Measurements from ENCODE around the gene SPATA31C1.
"Not testable (repeated sequence)": the region's sequence is repeated elsewhere in the genome, so short reads cannot be mapped to it uniquely, and the experiment has no call there.

The SPATA31C1 gene

DNA sequence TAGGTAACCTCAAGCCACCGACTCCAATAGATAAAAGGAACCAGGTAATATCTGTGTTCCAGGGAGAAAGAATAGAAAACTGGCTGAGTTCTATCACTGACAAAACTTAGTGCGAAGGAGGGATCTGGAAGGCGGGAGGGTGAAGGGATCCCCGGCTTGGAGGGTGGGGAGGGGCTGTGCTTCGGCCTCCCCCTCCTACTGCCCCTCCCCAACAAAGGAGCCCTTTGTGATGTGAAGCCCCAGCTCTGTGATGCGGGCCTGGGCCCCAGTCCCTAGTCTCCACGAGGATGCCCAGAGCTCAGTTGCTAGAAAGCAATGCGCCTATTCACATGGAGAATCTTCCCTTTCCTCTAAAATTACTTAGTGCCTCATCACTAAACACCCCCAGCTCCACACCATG, at the start of gene SPATA31C1:
SPATA31C1 (plus strand) TSS at position 301 of the 400 bp plus-strand sequence.
- not testable (repeated sequence) for DNase-seq

DNA sequence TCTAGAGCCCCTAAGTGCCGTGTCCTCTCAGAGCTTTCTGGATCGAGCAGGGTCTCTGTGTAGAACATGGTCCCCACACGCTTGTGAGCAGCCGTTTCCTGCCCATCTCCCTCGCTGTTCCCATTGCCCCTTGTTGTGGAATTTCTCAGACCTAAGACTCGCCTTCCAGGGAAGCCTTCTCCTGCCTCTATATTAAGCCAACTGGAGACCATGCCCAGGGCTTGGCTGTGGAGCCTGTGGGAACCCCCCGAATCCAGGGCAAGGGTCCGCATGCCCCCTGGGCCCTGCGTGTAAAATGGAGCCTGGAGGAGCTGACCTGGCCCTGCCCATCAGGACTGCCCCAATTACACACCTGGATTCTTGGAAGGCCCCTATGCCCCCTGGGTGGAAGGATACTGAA, 49.6 kb upstream of the SPATA31C1 start:
- DNase-seq = no peak

DNA sequence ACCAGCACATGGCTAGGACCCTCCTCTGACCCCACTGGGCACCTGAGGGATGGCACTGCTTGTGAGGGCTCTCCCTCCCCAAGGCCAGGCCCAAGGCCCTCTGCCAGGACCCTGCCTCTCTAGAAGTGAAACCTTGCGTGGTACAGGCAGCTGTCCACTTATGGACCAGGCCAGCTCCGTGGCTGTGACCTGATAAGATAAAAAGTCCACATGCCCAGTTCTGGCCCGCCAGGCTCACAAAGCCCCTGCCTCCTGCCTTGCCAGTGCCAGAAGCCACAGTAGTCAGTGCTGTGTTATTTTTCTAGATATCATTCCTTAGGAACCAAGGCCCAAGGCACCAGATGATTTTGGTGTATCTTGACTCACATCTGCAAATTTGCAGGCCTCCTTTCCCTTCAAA, 49.1 kb upstream of the SPATA31C1 start:
- DNase-seq = no peak

DNA sequence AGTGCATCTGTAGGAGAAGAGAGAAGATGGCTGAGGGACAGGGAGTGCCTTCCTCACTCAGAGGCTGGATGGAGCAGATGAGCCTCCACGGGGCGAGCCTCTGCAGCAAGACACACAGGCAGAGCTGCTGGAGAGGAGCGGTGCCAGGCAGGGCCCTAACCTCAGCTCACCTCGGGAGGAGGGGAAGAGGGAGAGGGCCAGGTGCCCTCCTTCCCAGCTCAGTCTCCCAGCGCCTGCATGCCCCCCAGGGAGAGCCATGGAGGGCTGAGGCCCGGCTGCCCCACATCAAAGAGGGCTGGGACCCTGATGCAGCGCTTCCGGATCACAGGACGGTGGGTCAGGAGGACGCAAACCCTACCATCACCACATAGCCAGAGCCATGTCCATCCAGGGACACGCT, 48.7 kb upstream of the SPATA31C1 start:
- no peak for DNase-seq

DNA sequence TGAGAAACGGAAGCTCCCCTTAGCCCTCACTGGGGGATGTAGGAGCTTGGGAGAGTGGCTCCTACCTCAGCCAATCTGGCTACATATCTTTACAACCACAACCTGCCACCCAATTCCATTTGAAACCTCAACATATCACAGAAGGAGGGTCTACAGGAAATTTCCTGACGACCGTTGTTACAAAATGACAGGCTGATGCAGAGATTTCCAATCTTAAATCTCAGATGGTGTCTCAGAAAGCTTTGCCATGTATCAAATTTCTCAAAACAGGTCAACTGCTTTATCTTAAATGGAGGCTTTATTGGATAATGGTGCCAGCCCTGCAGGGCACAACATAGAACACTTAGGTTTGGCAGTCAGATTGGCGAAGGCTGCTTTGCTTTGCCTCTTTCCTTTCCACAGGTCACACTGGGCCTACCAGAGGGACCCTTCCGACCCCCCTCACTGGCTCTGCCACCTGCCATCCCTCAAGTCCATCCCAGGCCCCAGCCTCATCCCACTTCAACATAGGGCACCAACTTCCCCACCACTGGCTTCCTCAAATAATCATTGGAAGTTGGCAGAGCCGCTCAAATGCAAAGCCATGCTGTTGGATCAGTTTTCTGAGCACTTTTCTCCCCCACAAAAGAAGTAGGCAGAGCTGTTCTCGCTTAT, 46.2 kb upstream of the SPATA31C1 start:
- no peak for DNase-seq

DNA sequence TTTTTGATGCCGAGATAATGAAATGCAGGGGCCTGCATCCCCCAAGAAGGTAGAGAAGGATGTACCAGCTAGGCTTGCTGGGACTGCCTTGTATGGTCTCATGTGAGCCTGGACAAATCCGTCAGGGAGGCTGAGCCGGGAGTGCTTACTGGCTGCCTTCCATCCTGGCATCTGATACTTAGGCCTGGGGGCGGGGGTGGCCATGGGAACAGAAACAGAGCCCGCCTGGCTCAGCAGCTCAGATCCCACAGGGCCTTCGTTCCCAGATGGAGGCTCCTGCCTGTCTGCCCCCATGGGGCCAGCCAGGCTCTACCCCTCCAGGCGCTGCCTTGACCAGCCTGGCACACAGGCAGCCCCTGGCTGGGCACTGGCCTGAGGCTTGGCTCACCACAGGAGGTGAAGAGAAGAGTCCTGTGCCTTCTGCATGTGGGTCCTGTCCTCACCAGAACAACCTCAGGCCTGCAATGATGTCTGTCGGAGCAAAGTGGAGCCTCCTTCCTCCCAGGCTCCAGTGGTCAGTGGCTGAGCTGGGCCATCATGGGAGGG, 45.6 kb upstream of the SPATA31C1 start:
- DNase-seq = no peak

DNA sequence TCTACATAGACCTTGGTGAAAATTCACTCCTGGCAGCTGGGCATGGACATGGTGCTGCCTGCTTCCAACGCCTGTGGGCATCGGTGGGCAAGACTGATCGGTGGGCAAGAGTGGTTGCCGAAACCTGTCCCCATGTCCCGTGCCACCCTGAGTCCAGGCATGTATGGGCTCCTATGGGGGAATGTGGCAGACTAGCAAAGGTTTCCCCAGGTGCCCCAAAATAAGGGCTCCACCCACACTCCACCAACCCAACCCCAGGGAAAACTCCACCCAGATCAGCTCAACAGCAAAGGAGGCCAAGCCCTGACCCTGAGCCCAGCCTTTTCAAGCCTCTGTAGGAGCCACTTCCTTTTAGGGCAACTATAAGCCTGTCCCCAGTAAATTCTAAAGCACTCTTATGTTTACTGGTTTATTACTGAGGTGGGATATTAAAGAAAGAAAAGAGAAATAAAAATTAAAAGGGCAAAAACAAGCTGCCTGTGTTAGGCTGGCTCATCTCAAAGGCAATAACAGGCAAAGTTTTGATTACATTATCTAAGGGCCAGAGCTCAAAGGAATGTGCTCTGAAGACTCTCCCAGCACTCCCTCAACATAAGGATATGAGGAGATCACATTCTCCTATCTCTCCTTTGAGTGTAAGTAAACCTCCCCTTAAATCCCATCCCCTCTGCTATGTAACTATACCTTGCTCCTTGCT, 44.0 kb upstream of the SPATA31C1 start:
- DNase-seq = no peak

DNA sequence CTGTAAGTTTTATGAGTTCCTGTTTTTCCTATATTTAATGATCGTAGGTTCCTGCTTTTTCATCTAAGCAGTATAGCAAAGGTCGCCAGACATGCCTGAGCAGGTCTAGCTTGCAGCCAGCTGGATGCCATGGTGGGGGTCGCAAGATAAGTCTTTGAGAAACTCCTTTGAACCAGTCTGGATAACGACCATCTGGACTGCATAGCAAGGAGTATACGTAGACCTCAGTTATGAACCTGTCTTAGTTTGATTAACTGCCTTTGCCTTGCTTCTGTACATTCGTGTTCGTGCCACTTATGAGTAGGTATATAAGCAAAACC, 43.5 kb upstream of the SPATA31C1 start:
- DNase-seq = no peak

DNA sequence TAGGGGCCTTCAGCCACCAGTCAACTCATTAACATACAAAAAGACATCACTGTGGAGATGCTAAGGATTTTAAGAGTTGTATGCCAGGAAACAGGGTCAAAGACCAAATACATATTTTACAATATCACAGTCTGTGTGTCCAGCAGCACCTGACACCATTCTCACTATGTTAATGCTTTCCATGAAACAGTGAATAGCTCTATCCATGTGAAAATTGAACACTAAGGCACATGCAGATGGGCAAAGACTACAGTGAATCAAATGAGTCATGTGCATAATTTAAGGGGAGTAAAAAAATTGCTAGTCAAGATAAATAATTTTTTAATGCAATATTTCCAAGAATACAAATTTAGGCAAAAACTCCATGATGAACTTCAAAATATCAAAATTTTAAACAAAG, 42.7 kb upstream of the SPATA31C1 start:
- no peak for DNase-seq

DNA sequence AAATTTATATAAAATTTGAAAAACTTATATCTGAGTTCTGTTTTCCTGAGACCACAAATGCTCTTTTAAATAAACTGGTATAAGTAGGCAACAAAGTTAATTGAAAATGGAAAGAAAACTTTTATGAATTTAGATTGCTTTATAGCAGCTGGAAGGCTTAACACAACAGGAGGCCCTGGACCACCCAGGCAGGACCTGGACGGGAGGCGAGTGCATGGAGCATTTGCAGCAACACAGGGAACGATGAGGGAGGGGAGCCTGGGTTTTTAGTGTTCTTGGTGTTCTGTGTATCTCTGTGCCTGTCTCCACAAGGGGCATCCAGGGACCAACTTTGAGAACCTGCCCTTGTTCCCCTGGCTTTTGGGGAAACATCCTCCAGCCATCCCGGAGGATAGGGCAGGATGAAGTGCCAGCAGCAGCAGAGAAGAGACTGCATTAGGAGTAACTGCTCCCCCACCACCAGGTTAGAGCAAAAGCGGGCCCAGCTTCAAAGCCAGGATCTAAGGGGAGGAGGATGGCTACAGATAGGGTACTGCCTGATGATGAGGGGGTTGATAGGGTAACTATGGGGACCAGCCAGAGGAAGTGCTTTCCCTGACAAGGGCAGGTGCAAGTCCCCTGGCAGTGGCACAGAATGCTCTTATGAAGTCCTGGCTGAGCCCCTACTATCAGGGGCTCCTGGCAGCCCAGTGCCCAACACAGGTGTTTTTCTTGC, 41.8 kb upstream of the SPATA31C1 start:
- DNase-seq = no peak

DNA sequence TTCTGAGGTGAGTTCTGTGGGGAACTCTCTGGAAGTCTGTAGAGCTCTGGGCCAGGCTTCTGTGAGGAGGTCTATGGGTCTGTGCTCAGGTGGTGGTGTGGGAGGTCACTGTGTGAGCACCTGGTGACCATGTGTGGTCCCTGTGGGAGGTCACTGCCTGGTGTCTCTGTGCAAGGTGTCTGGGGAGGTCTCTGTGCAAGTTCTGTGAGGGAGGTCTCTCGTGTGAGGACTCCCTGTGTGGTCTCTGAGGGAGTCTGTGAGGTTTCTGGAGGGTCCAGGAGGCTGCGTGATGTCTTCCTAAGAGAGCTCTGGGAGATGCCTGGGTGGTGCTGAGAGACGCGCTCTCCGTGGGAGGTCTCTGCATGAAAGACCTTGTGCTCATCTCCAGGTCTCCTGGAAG, 41.1 kb upstream of the SPATA31C1 start:
- no peak for DNase-seq

DNA sequence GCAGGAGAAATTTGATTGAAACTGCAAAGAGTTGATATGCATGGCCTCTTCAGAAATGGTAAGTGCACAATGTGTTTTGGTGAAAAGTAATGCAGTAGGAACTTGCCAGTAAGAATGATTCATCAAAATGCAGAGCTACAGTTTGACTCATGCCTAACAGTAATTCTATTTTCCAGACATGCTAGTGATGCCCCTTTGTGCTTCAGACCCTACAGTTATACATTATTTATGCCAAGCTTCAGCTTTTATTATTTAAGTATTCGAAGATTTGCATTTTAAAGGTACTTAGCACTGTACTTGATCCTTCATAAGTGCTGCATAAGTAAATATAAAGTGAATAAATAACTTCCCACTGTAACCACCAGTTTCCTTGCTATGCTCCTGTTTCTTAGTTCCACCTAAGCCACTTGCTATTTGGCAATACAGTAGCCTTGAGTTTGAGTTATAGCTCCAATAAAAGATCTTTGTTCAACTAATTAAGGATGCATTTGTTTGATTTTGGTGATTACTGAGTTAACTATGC, 38.7 kb upstream of the SPATA31C1 start:
- no peak for DNase-seq

DNA sequence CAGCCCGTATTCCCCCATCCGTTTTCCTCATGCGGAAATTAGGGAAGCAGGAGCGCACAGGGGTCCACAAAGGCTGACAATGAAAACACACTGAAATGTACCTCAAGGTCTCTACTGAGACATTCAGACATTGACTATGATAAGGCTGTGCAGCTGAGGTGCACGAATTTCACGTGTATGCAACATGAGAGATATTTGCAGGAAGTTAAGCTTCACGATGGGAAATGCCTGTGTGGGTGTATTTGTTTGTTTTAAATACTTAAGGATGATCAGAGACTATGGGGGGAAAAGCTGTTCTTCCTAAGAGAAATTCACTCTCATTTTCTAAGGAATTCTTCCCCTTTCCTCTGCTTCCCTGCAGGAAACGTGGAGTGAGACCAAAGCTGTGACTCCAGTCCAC, 37.6 kb upstream of the SPATA31C1 start:
- no peak for DNase-seq

DNA sequence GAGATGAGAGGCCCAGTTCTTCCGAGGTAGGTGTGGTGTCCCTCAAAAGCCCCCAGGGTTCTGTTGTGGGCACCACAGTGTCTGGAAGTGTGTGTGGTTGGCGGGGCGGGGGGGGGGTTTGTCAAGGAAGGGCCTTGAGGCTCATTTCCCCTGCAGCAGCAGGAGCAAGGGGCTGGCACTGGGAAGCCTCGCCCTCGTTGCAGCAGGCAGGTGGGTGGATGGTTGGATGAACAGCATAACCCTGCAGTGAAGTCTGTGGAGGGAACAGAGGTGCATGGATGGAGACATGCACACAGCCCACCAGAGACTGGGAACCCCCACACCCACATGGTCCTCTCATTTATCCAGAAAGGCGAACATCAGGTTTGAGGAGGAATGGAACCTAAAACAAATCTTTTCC, 37.1 kb upstream of the SPATA31C1 start:
- no peak for DNase-seq

DNA sequence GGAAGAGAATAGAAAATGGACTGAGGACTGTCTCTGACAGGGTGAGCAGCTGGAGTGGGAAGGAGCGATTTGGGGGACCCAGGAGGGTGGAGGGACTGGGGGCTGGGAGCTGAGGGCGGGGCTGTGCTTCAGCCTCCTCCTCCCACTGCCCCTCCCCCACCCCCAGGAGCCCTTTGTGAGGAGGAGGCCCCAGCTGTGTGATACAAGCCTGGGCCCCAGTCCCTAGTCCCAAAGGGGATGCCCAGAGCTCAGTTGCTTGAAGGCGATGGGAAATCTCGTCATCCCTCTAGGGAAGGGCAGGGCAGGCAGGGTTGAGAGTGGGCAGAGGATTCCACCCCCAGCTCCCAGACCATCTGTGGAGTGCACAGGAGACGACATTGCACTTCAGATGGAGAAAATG, 35.1 kb upstream of the SPATA31C1 start, which contains the start of gene SPATA31E1:
SPATA31E1 (plus strand) TSS at position 251 of the 400 bp plus-strand sequence; CDS start at position 266, 15 bp downstream.
- DNase-seq = no peak

DNA sequence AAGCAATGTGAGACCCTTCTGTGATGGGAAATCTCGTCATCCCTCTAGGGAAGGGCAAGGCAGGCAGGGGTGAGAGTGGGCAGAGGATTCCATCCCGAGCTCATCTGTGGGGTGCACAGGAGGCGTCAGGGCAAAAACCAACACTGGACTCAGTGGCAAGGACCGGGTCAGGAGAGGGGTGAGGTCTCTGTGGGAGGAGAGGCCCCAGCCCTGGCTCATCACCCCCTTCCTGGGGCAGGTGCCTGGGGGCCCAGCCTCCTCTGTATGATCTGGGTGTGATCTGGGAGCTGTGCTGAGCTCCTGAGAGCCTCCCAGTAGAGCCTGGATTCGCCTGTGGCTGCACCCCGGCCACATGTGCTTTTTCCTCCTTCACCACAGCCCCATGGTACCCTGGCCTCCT, 34.5 kb upstream of the SPATA31C1 start:
- no peak for DNase-seq

DNA sequence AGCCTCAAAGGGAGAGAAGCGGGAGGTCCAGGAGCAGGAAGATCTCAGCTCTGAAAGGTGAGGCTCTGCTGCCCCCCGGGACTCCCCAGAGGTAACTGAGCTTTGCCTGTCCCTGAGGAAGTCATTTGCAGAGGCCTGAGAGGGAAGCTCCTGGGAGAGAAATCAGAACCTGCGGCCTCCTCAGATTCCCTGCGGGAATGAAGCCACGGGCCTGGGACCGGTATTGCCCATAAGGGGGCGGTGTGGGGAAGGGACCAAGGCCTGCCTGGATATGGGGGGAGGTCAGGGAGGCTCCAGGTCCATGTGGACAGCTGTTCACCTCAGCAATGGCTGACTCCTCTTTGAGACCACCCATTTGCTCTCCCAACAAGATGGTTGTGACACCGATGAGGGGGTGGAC, 33.8 kb upstream of the SPATA31C1 start:
- no peak for DNase-seq

DNA sequence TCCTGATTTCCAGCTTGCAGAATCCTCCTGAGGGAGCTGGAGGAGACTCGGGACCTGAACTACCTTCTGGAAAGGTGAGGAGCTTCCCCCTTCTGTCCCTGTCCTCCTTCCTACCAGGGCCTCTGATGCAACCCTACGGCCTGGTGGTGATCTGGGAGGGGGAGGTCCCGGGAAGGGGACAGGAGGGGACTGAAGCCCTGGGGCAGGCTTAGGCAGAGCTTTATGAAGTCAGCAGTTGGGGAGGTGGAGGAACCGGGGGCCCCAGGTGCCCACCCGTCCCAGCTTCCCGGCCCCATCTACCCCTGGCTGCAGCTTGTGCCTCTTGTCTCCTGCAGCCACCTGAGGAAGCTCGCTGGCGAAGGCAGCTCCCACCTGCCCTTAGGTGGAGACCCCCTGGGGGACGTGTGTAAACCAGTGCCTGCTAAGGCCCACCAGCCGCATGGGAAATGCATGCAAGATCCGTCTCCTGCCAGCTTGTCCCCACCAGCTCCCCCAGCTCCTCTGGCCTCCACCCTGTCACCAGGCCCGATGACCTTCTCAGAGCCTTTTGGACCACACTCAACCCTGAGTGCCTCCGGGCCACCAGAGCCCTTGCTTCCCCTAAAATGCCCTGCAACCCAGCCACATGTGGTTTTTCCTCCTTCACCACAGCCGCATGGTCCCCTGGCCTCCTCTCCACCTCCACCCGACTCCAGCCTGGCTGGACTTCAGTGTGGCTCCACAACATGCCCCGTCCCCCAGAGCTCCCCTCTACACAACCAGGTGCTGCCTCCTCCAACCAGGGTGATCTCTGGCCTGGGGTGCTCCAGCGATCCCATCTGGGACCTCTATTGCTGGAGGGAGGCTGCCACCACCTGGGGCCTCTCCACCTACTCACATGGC, 32.9 kb upstream of the SPATA31C1 start:
- no peak for DNase-seq

DNA sequence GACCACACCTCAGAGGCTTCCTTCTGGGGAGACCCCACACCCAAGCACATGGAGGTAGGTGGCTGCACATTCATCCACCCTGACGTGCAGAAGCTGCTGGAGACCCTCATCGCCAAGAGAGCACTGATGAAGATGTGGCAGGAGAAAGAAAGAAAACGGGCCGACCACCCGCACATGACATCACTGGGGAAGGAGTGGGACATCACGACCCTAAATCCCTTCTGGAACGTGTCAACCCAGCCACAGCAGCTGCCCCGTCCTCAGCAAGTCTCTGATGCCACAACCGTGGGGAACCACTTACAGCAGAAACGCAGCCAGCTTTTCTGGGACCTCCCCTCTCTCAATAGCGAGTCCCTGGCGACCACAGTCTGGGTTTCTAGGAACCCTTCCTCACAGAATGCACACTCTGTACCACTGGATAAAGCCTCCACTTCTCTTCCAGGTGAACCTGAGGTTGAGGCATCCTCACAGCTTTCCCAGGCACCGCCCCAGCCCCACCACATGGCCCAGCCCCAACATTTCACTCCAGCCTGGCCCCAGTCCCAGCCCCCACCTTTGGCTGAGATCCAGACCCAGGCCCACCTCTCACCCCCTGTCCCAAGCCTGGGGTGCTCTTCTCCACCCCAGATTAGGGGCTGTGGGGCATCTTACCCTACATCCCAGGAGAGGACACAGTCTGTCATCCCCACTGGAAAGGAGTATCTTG, 32.1 kb upstream of the SPATA31C1 start:
- DNase-seq = no peak

DNA sequence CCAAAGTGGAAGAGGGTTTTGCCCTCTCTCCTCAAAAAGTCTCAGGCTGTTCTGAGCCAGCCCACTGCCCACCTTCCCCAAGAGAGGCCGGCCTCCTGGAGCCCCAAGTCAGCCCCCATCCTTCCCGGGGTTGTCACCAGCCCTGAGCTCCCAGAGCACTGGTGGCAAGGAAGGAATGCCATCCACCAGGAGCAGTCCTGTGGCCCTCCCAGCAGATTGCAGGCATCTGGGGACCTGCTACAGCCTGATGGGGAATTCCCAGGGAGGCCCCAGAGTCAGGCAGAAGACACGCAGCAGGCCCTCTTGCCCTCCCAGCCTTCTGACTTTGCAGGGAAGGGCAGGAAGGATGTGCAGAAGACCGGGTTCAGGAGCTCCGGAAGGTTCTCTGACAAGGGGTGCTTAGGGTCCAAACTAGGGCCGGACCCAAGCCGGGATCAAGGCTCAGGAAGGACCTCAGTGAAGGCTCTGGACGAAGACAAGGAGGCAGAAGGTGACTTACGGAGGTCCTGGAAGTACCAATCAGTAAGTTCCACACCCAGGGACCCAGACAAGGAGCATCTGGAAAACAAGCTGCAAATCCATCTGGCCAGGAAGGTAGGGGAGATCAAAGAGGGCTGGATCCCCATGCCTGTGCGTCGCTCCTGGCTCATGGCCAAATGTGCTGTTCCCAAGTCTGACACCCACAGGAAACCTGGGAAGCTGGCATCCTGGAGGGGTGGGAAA, 31.4 kb upstream of the SPATA31C1 start:
- no peak for DNase-seq

DNA sequence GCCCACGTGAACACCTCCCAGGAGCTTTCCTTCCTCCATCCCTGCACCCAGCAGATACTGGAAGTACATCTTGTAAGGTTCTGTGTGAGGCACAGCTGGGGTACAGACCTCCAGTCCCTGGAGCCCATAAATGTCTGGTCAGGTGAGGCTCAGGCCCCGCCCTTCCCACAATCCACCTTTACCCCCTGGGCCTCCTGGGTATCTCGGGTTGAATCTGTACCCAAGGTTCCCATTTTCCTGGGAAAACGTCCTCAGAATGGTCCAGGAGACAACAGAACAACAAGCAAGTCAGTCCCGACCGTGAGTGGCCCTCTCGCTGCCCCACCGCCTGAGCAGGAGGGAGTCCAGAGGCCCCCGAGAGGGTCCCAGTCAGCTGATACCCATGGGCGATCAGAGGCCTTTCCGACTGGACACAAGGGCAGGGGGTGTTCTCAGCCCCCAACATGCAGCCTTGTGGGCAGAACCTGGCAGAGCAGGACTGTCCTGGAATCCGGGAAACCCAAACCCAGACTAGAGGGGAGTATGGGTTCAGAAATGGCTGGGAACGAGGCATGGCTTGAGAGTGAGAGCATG, 30.7 kb upstream of the SPATA31C1 start:
- DNase-seq = no peak
